WTC11 (cell line): ENCODE measurements around the gene TAS2R42. TPM values are rescaled to one million over a fixed set of nuclear protein-coding genes. Genes with fewer than 3 reads are reported as not detected.

Experiments
- ATAC-seq: fragments of 200-7000 bp; cut with Tn5 transposase; 2 replicates; pipeline ENCODE4 v1.10.0; 2021; ENCODE audit warnings: mild to moderate bottlenecking, moderate library complexity
- CTCF ChIA-PET: fragments of 300-600 bp; sonication (Branson Sonifier 250); formaldehyde crosslinking; loops from one replicate; lab custom pipeline; 2021; ENCODE audit warnings: antibody characterized with exemption; lab: Charles Lee
- POLR2A ChIA-PET: fragments of 350-600 bp; sonication (Branson Sonifier 250); formaldehyde crosslinking; loops from one replicate; lab custom pipeline; 2021; ENCODE audit warnings: antibody characterized with exemption; lab: Charles Lee
- DNase-seq: peaks from one replicate; pipeline ENCODE4 v3.0.0; 2021; ENCODE audit warnings: low spot score
- H3K27ac Mint-ChIP-seq: 2 replicates; pipeline ENCODE4 v1.8.0; 2021; ENCODE audit warnings: mixed read lengths
- H3K27me3 Mint-ChIP-seq: 2 replicates; pipeline ENCODE4 v1.8.0; 2021; ENCODE audit warnings: low read depth, mild to moderate bottlenecking, moderate library complexity, mixed read lengths
- H3K36me3 Mint-ChIP-seq: 2 replicates; pipeline ENCODE4 v1.8.0; 2021; ENCODE audit warnings: mixed read lengths
- H3K4me1 Mint-ChIP-seq: 2 replicates; pipeline ENCODE4 v1.8.0; 2022; ENCODE audit warnings: mixed read lengths
- H3K4me3 Mint-ChIP-seq: 2 replicates; pipeline ENCODE4 v1.8.0; 2021; ENCODE audit warnings: mild to moderate bottlenecking, moderate library complexity, mixed read lengths
- H3K9me3 Mint-ChIP-seq: 2 replicates; pipeline ENCODE4 v1.8.0; 2021; ENCODE audit warnings: mixed read lengths
- AFF4 ChIP-seq: sonication (generic); formaldehyde crosslinking; IDR thresholded peaks from 2 replicates; pipeline ENCODE4 v1.8.1; 2023; ENCODE audit warnings: mild to moderate bottlenecking, missing genetic modification reagents, borderline replicate concordance
- CREB1 ChIP-seq: sonication (generic); formaldehyde crosslinking; IDR thresholded peaks from 2 replicates; pipeline ENCODE4 v1.8.0; 2023; ENCODE audit warnings: mild to moderate bottlenecking, missing genetic modification reagents
- ESRRA ChIP-seq: sonication (generic); formaldehyde crosslinking; IDR thresholded peaks from 2 replicates; pipeline ENCODE4 v1.8.1; 2022; ENCODE audit warnings: mild to moderate bottlenecking, missing genetic modification reagents, borderline replicate concordance
- GTF2I ChIP-seq: fragments of 250-450 bp; sonication (Bioruptor Pico); conservative IDR thresholded peaks from 2 replicates; pipeline ENCODE4 v1.4.0; 2021; ENCODE audit warnings: mild to moderate bottlenecking
- JAZF1 ChIP-seq: fragments of 250-450 bp; sonication (Bioruptor Pico); IDR thresholded peaks from 2 replicates; pipeline ENCODE4 v1.9.0; 2021; ENCODE audit warnings: moderate library complexity, mild to moderate bottlenecking, inconsistent platforms
- KAT7 ChIP-seq: sonication (generic); formaldehyde crosslinking; IDR thresholded peaks from 2 replicates; pipeline ENCODE4 v1.8.1; 2023; ENCODE audit warnings: missing genetic modification reagents, mild to moderate bottlenecking, borderline replicate concordance
- MAX ChIP-seq: sonication (generic); formaldehyde crosslinking; IDR thresholded peaks from 2 replicates; pipeline ENCODE4 v1.8.0; 2022; ENCODE audit warnings: mild to moderate bottlenecking, missing genetic modification reagents
- NFE2L1 ChIP-seq: sonication (generic); formaldehyde crosslinking; IDR thresholded peaks from 2 replicates; pipeline ENCODE4 v1.8.1; 2023; ENCODE audit warnings: missing genetic modification reagents
- PRDM15 ChIP-seq: sonication (generic); formaldehyde crosslinking; IDR thresholded peaks from 2 replicates; pipeline ENCODE4 v1.8.0; 2022; ENCODE audit warnings: missing genetic modification reagents
- PRRX2 ChIP-seq: fragments of 250-450 bp; sonication (Bioruptor Pico); IDR thresholded peaks from 2 replicates; pipeline ENCODE4 v1.8.0; 2021; ENCODE audit warnings: mild to moderate bottlenecking
- TEAD1 ChIP-seq: sonication (generic); formaldehyde crosslinking; IDR thresholded peaks from 2 replicates; pipeline ENCODE4 v1.8.0; 2022; ENCODE audit warnings: mild to moderate bottlenecking, missing genetic modification reagents
- ZSCAN18 ChIP-seq: fragments of 250-450 bp; sonication (Bioruptor Pico); IDR thresholded peaks from 2 replicates; pipeline ENCODE4 v2.1.2; 2022; ENCODE audit warnings: mild to moderate bottlenecking, moderate library complexity
- total RNA-seq: library from RNA; stranded (reverse); gene quantifications from 3 replicates; pipeline ENCODE4 v1.2.3, GENCODE V29; 2021
- TF ChIP-seq, protein P1 (sequence below): sonication (generic); formaldehyde crosslinking; IDR thresholded peaks from 2 replicates; pipeline ENCODE4 v1.8.1; 2022; ENCODE audit warnings: mild to moderate bottlenecking, moderate library complexity, missing genetic modification reagents
- TF ChIP-seq, protein P2 (sequence below): sonication (generic); formaldehyde crosslinking; IDR thresholded peaks from 2 replicates; pipeline ENCODE4 v1.8.0; 2022; ENCODE audit warnings: mild to moderate bottlenecking, missing genetic modification reagents
- TF ChIP-seq, protein P3 (sequence below): sonication (generic); formaldehyde crosslinking; IDR thresholded peaks from 2 replicates; pipeline ENCODE4 v1.8.0; 2023; ENCODE audit warnings: missing genetic modification reagents, mild to moderate bottlenecking, borderline replicate concordance

The TAS2R42 gene
- total RNA-seq, 1 experiment from 2014 or later: not detected

DNA sequence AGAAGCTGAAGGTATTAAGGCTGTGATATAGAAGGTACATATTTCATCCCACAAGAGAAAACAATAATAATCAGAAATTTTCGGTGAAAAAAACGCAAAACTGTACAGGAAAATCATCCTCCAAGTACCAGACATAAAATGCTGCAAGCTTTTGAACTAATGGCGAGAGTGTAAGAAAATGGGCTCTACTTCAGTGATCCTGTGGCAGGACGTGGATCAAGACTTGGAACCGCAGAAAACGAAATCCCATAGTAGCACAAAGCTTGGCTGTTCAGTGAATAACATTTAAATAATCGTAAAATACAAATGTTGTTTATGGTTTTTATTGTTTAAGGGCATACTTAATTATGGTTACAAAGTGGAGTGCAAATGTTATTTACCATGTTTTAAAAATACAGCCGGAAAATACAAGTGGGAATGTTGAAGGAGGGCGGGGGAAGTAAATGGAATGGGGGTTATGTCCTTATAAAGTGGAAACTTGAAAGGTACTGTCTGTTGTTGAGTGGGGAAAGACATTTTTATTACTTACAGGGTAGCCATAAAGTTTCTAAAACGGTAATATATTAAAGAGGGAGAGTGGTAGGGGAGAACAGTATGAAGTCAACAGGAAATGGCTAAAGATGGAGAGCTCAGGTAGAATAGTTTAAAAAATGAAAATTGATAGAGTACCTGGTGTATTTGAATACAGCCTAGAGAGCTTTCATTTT is 14.6 kb downstream of the TAS2R42 start (continued):
- TF ChIP-seq, protein P1, sequence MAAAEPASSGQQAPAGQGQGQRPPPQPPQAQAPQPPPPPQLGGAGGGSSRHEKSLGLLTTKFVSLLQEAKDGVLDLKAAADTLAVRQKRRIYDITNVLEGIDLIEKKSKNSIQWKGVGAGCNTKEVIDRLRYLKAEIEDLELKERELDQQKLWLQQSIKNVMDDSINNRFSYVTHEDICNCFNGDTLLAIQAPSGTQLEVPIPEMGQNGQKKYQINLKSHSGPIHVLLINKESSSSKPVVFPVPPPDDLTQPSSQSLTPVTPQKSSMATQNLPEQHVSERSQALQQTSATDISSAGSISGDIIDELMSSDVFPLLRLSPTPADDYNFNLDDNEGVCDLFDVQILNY (CRISPR knock-in tag): no peak

GRCh38 chr12:11171145-11171968 is 15.4 kb downstream of the TAS2R42 start, which contains the start of gene SMIM10L1:
TSS of gene SMIM10L1 (plus strand) at chr12:11171194. CDS start at chr12:11171357, 163 bp downstream.
- no peaks in the 10 kb centered on the region for H3K9me3 Mint-ChIP-seq
- ATAC-seq: peak; percentile 99
- peak; percentile 88 for DNase-seq
- CTCF ChIA-PET: interaction anchor here (0.6 to 2.1 kb wide), 6 partner anchors 29 to 422 kb away, joined by 3 to 18 read pairs (median 5); no protein-coding TSS in a partner anchor
- peaks cover 58% of the 10 kb centered on the region for H3K4me1 Mint-ChIP-seq
- no peaks in the 10 kb centered on the region for H3K27me3 Mint-ChIP-seq
- H3K36me3 Mint-ChIP-seq: peaks cover 24% of the 10 kb centered on the region
- peak within 1 kb of the TSS; percentile 99 for H3K27ac Mint-ChIP-seq
- peak within 1 kb of the TSS; percentile 98 for H3K4me3 Mint-ChIP-seq
- POLR2A ChIA-PET: interaction anchor here (0.5 to 1.2 kb wide), 9 partner anchors 9 to 959 kb away, joined by 3 to 10 read pairs (median 3); partner anchors contain the start of genes GABARAPL1 and YBX3
- TF ChIP-seq ZSCAN18 (CRISPR knock-in tag): no peak
- no peak for TF ChIP-seq PRDM15 (CRISPR knock-in tag)
- TF ChIP-seq, protein P2, sequence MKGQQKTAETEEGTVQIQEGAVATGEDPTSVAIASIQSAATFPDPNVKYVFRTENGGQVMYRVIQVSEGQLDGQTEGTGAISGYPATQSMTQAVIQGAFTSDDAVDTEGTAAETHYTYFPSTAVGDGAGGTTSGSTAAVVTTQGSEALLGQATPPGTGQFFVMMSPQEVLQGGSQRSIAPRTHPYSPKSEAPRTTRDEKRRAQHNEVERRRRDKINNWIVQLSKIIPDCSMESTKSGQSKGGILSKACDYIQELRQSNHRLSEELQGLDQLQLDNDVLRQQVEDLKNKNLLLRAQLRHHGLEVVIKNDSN (CRISPR knock-in tag): no peak
- TF ChIP-seq ESRRA: no peak
- TF ChIP-seq, protein P3, sequence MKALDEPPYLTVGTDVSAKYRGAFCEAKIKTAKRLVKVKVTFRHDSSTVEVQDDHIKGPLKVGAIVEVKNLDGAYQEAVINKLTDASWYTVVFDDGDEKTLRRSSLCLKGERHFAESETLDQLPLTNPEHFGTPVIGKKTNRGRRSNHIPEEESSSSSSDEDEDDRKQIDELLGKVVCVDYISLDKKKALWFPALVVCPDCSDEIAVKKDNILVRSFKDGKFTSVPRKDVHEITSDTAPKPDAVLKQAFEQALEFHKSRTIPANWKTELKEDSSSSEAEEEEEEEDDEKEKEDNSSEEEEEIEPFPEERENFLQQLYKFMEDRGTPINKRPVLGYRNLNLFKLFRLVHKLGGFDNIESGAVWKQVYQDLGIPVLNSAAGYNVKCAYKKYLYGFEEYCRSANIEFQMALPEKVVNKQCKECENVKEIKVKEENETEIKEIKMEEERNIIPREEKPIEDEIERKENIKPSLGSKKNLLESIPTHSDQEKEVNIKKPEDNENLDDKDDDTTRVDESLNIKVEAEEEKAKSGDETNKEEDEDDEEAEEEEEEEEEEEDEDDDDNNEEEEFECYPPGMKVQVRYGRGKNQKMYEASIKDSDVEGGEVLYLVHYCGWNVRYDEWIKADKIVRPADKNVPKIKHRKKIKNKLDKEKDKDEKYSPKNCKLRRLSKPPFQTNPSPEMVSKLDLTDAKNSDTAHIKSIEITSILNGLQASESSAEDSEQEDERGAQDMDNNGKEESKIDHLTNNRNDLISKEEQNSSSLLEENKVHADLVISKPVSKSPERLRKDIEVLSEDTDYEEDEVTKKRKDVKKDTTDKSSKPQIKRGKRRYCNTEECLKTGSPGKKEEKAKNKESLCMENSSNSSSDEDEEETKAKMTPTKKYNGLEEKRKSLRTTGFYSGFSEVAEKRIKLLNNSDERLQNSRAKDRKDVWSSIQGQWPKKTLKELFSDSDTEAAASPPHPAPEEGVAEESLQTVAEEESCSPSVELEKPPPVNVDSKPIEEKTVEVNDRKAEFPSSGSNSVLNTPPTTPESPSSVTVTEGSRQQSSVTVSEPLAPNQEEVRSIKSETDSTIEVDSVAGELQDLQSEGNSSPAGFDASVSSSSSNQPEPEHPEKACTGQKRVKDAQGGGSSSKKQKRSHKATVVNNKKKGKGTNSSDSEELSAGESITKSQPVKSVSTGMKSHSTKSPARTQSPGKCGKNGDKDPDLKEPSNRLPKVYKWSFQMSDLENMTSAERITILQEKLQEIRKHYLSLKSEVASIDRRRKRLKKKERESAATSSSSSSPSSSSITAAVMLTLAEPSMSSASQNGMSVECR (CRISPR knock-in tag): peak; percentile 93
- no peak for TF ChIP-seq GTF2I (CRISPR knock-in tag)
- no peak for TF ChIP-seq JAZF1 (CRISPR knock-in tag)
- no peak for TF ChIP-seq CREB1
- peak; percentile 67; the same call in 1 of the 2 replicates for TF ChIP-seq AFF4 (CRISPR knock-in tag)
- no peak for TF ChIP-seq PRRX2 (CRISPR knock-in tag)
- peak; percentile 92 for TF ChIP-seq NFE2L1 (CRISPR knock-in tag)
- TF ChIP-seq KAT7 (CRISPR knock-in tag): 0 out of 2 replicates have a peak, but pooled peaks have one; percentile 44
- TF ChIP-seq MAX: peak; percentile 85
- no peak; the same call in 1 of the 2 replicates for TF ChIP-seq TEAD1
